COLO668 (cell line): ENCODE data around the gene PRKCA.
"Not testable (repeated sequence)": the region's sequence is repeated elsewhere in the genome, so short reads cannot be mapped to it uniquely, and the experiment has no call there.

Source experiments
- DNase-seq: peaks from one replicate; lab custom pipeline; 2025; ENCODE audit not compliant: unreplicated experiment; lab: John Stamatoyannopoulos, UW

PRKCA gene

GRCh38 chr17:66378296-66378695, 75.9 kb downstream of the PRKCA start:
- DNase-seq: no peak

GRCh38 chr17:66379544-66379943, 77.1 kb downstream of the PRKCA start:
- DNase-seq: no peak

DNA sequence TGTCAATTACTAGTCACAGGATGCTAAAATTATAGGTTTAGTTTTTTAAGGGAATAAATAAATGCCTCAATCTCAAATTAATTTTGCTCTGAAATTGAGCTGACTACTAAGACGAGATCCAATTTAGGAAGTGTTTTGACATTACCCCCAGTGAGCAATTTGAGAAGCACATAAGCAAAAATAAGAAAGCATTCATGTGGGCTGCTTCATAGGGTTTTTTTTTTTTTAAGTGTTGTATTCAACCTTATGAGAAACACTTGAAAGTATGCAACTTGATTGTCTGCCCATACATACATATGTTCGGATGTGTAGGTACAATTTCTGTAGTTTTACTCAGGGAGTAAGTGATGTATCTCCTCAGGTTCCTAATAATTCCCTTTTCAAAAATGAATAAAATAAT, 77.6 kb downstream of the PRKCA start:
- no peak for DNase-seq

- DNase-seq: no peak
These were observed 79.4 kb downstream of the PRKCA start for GRCh38 chr17:66381701-66382362.

DNA sequence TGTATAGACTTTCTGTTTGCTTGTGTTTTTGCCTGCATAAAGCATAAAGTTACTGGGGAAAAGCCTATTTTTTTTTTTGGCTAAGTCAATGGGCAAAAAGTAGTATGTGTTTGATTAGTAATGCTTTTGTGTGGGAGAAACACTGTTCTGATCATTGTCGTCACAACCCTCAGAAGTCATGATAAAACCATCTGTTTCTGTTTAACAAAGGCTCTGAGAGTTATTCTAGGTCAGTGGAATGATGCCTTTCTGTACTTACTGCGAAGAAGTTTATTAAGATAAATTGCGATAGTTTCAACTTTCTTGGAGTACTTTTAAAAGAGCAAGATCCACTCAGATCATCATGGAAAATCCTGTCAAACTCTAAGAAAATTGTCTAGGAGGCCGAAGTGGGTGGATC, 80.9 kb downstream of the PRKCA start:
- DNase-seq: no peak

GRCh38 chr17:66386498-66387351, 84.3 kb downstream of the PRKCA start:
- no peak for DNase-seq

- DNase-seq: no peak
These were observed 85.1 kb downstream of the PRKCA start for GRCh38 chr17:66387392-66387981.

DNA sequence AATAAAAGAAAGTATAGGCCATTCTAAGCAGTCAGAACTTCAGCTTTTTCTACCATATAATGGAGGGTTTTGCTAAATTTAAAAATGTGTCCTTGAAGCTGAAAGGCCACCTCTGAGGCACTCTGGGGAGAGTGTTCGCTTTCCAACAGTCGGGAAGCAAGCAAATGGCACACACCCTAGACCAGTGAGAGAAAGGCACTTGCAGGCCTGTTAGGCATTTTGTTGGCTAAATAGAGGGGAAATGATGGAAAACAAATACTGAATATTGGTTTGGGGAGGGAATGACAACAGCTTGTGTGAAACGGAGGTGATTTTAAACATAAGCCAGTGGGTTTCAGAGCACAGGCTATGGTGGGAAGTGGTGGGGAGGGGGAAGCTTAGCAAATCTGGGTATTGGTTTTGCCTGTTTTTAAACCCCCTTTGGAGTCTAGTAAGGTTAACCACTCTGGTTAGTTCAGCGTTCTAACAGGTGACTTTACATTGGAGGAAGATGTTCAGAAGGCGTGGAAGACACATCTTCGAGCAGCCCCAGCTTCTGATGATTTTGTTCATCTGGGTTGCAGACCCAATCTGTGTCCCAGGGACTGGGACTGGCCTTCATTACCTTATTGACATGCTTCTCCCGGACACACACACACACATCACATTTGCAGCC, 90.5 kb downstream of the PRKCA start:
- DNase-seq: no peak

- no peak for DNase-seq
These were observed 93.5 kb downstream of the PRKCA start for GRCh38 chr17:66395961-66396360.

GRCh38 chr17:66397486-66397885, 95.1 kb downstream of the PRKCA start:
- no peak for DNase-seq

GRCh38 chr17:66398059-66398458, 95.6 kb downstream of the PRKCA start:
- DNase-seq: no peak

DNA sequence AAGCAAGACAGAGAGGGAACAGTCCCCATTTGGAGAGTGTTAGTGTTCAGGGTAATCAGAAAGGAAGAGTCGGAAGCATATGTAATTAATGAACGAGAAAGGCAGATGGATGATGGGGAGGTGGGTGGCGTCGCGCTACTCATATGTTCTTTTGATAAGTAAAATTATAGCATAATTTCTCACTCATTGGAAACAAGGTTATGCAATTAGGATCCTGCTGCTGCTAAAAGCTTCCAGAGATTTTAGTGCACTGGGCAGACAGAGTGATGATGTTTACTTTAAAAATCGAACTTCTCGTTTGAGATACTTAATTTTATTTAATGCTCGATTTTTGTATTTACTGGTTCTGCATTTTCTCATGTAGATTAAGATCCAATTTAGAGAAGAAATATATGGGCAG, 96.2 kb downstream of the PRKCA start:
- no peak for DNase-seq

- DNase-seq: no peak
These were observed 97.0 kb downstream of the PRKCA start for GRCh38 chr17:66399441-66399840.

- DNase-seq: not testable (repeated sequence)
These were observed 97.8 kb downstream of the PRKCA start for GRCh38 chr17:66400041-66400688.

GRCh38 chr17:66400698-66401097, 98.3 kb downstream of the PRKCA start:
- no peak for DNase-seq

DNA sequence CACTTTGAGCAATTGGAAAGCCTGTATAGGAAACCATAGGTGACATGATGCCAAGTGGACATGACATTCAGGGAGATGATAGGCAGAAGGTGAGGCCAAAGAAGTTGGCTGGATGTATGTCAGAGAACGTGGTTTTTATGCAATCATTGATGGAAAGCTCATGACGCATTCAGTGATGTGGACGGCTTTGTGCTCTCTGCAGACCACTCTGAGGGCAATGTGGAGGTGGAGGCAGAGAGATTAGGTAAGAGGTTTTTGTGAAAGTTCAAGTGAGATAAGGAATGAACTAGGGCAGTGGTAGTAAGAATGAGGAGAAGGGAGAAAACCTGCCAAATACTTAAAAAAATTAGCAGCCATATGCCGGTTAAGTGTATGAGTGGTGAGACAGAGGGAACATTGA, 99.0 kb downstream of the PRKCA start:
- DNase-seq: no peak

DNA sequence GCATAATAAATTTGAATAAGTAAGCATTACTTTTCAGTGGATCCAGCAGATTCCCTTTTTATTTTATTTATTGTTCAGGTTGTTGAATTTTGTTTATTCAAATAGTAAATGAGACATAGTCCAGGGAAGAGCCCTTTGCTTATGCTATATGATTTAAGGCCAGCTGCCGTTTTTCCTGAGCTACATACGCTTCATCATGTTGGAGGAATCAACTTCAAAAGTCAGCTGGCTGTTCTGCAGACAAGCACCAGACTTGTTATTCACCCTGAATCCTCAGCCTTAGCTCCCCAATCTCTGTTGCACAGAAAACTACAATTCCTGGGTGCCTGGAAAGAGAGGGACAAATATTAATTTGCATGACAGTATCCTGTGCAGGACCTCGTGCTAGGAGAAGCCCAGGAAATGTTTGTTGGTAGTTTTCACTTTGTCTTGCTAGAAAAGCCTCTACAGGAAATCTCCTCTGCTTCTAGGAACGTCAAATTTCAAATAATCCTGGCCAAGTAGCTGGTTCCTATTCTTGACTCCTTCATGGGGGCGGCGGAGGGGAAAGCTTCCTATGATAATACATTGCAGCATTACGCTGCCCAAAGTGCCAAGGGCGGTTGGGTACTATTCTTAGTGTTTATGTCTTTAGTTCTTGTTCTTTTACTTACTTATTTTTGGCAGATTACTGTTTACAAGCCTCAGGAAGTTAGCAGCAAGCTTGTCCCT, 101.6 kb downstream of the PRKCA start:
- no peak for DNase-seq

GRCh38 chr17:66405836-66406677, 103.6 kb downstream of the PRKCA start:
- no peak for DNase-seq
